WTC11 (cell line): ENCODE results near the gene TASL. TPM values are rescaled to one million over a fixed set of nuclear protein-coding genes. Genes with fewer than 3 reads are reported as not detected.
"Not testable (repeated sequence)": the region's sequence is repeated elsewhere in the genome, so short reads cannot be mapped to it uniquely, and the experiment has no call there.

Experiments
- ATAC-seq: fragments of 200-7000 bp; cut with Tn5 transposase; 2 replicates; pipeline ENCODE4 v1.10.0; 2021; ENCODE audit warnings: mild to moderate bottlenecking, moderate library complexity
- CTCF ChIA-PET: fragments of 300-600 bp; sonication (Branson Sonifier 250); formaldehyde crosslinking; loops from one replicate; lab custom pipeline; 2021; ENCODE audit warnings: antibody characterized with exemption; lab: Charles Lee
- POLR2A ChIA-PET: fragments of 350-600 bp; sonication (Branson Sonifier 250); formaldehyde crosslinking; loops from one replicate; lab custom pipeline; 2021; ENCODE audit warnings: antibody characterized with exemption; lab: Charles Lee
- DNase-seq: peaks from one replicate; pipeline ENCODE4 v3.0.0; 2021; ENCODE audit warnings: low spot score
- H3K27ac Mint-ChIP-seq: 2 replicates; pipeline ENCODE4 v1.8.0; 2021; ENCODE audit warnings: mixed read lengths
- H3K27me3 Mint-ChIP-seq: 2 replicates; pipeline ENCODE4 v1.8.0; 2021; ENCODE audit warnings: low read depth, mild to moderate bottlenecking, moderate library complexity, mixed read lengths
- H3K36me3 Mint-ChIP-seq: 2 replicates; pipeline ENCODE4 v1.8.0; 2021; ENCODE audit warnings: mixed read lengths
- H3K4me1 Mint-ChIP-seq: 2 replicates; pipeline ENCODE4 v1.8.0; 2022; ENCODE audit warnings: mixed read lengths
- H3K4me3 Mint-ChIP-seq: 2 replicates; pipeline ENCODE4 v1.8.0; 2021; ENCODE audit warnings: mild to moderate bottlenecking, moderate library complexity, mixed read lengths
- H3K9me3 Mint-ChIP-seq: 2 replicates; pipeline ENCODE4 v1.8.0; 2021; ENCODE audit warnings: mixed read lengths
- AR ChIP-seq: fragments of 250-450 bp; sonication (Bioruptor Pico); IDR thresholded peaks from 2 replicates; pipeline ENCODE4 v1.9.0; 2021; ENCODE audit warnings: mild to moderate bottlenecking
- ATF2 ChIP-seq: sonication (generic); formaldehyde crosslinking; IDR thresholded peaks from 2 replicates; pipeline ENCODE4 v1.8.1; 2022; ENCODE audit warnings: low read depth, missing genetic modification reagents, borderline replicate concordance
- FOXJ3 ChIP-seq: sonication (generic); formaldehyde crosslinking; IDR thresholded peaks from 2 replicates; pipeline ENCODE4 v1.9.0; 2021; ENCODE audit warnings: missing genetic modification reagents, mild to moderate bottlenecking, borderline replicate concordance
- GTF2I ChIP-seq: fragments of 250-450 bp; sonication (Bioruptor Pico); conservative IDR thresholded peaks from 2 replicates; pipeline ENCODE4 v1.4.0; 2021; ENCODE audit warnings: mild to moderate bottlenecking
- HMGA2 ChIP-seq: fragments of 250-450 bp; sonication (Bioruptor Pico); IDR thresholded peaks from 2 replicates; pipeline ENCODE4 v1.4.0; 2021; ENCODE audit warnings: mild to moderate bottlenecking, moderate library complexity
- JAZF1 ChIP-seq: fragments of 250-450 bp; sonication (Bioruptor Pico); IDR thresholded peaks from 2 replicates; pipeline ENCODE4 v1.9.0; 2021; ENCODE audit warnings: moderate library complexity, mild to moderate bottlenecking, inconsistent platforms
- JUN ChIP-seq: sonication (generic); formaldehyde crosslinking; IDR thresholded peaks from 2 replicates; pipeline ENCODE4 v1.8.0; 2023; ENCODE audit warnings: mild to moderate bottlenecking, missing genetic modification reagents
- MXD4 ChIP-seq: fragments of 250-450 bp; sonication (Bioruptor Pico); IDR thresholded peaks from 2 replicates; pipeline ENCODE4 v1.8.0; 2021; ENCODE audit warnings: mild to moderate bottlenecking, moderate library complexity, borderline replicate concordance
- NFE2L1 ChIP-seq: sonication (generic); formaldehyde crosslinking; IDR thresholded peaks from 2 replicates; pipeline ENCODE4 v1.8.1; 2023; ENCODE audit warnings: missing genetic modification reagents
- NFYB ChIP-seq: sonication (generic); formaldehyde crosslinking; conservative IDR thresholded peaks from 2 replicates; pipeline ENCODE4 v1.8.0; 2022; ENCODE audit warnings: low read depth, missing genetic modification reagents
- OVOL2 ChIP-seq: fragments of 250-450 bp; sonication (Bioruptor Pico); IDR thresholded peaks from 2 replicates; pipeline ENCODE4 v1.9.0; 2021; ENCODE audit warnings: mild to moderate bottlenecking, borderline replicate concordance
- PRDM15 ChIP-seq: sonication (generic); formaldehyde crosslinking; IDR thresholded peaks from 2 replicates; pipeline ENCODE4 v1.8.0; 2022; ENCODE audit warnings: missing genetic modification reagents
- RORB ChIP-seq: fragments of 250-450 bp; sonication (Bioruptor Pico); IDR thresholded peaks from 2 replicates; pipeline ENCODE4 v1.9.0; 2021; ENCODE audit warnings: mild to moderate bottlenecking
- SMAD3 ChIP-seq: sonication (generic); formaldehyde crosslinking; IDR thresholded peaks from 2 replicates; pipeline ENCODE4 v1.8.0; 2022; ENCODE audit warnings: missing genetic modification reagents, mild to moderate bottlenecking, borderline replicate concordance
- SP1 ChIP-seq: sonication (generic); formaldehyde crosslinking; conservative IDR thresholded peaks from 2 replicates; pipeline ENCODE4 v1.8.1; 2022; ENCODE audit warnings: missing genetic modification reagents
- TCF7 ChIP-seq: sonication (generic); formaldehyde crosslinking; IDR thresholded peaks from 2 replicates; pipeline ENCODE4 v1.8.0; 2022; ENCODE audit warnings: mild to moderate bottlenecking, low read depth, missing genetic modification reagents, moderate library complexity
- TEAD1 ChIP-seq: sonication (generic); formaldehyde crosslinking; IDR thresholded peaks from 2 replicates; pipeline ENCODE4 v1.8.0; 2022; ENCODE audit warnings: mild to moderate bottlenecking, missing genetic modification reagents
- ZBTB21 ChIP-seq: sonication (generic); formaldehyde crosslinking; IDR thresholded peaks from 2 replicates; pipeline ENCODE4 v1.8.1; 2023; ENCODE audit warnings: mild to moderate bottlenecking, missing genetic modification reagents, borderline replicate concordance
- ZNF232 ChIP-seq: sonication (generic); formaldehyde crosslinking; IDR thresholded peaks from 2 replicates; pipeline ENCODE4 v1.8.0; 2022; ENCODE audit warnings: mild to moderate bottlenecking, missing genetic modification reagents
- ZNF416 ChIP-seq: fragments of 250-450 bp; sonication (Bioruptor Pico); IDR thresholded peaks from 2 replicates; pipeline ENCODE4 v1.9.0; 2021; ENCODE audit warnings: mild to moderate bottlenecking, inconsistent platforms
- ZNF423 ChIP-seq: fragments of 250-450 bp; sonication (Bioruptor Pico); IDR thresholded peaks from 2 replicates; pipeline ENCODE4 v2.1.2; 2022; ENCODE audit warnings: mild to moderate bottlenecking, moderate library complexity
- ZNF425 ChIP-seq: fragments of 250-450 bp; sonication (Bioruptor Pico); conservative IDR thresholded peaks from 2 replicates; pipeline ENCODE4 v1.9.0; 2021; ENCODE audit warnings: mild to moderate bottlenecking
- ZNF671 ChIP-seq: fragments of 250-450 bp; sonication (Bioruptor Pico); IDR thresholded peaks from 2 replicates; pipeline ENCODE4 v1.8.0; 2021; ENCODE audit warnings: mild to moderate bottlenecking
- total RNA-seq: library from RNA; stranded (reverse); gene quantifications from 3 replicates; pipeline ENCODE4 v1.2.3, GENCODE V29; 2021

The TASL gene
- total RNA-seq, 1 experiment from 2014 or later = not detected

GRCh38 chrX:30570505-30570904 is 7.1 kb downstream of the TASL start (continued):
- TF ChIP-seq AR (CRISPR knock-in tag) (no peak), ZNF425 (CRISPR knock-in tag) (no peak), TCF7 (CRISPR knock-in tag) (no peak)

- ATAC-seq (no peak), DNase-seq (no peak)
- Mint-ChIP-seq H3K9me3 (no peaks in the 10 kb centered on the region), H3K4me1 (no peaks in the 10 kb centered on the region), H3K36me3 (no peaks in the 10 kb centered on the region), H3K27me3 (no peaks in the 10 kb centered on the region), H3K4me3 (no peak overlapping the region), H3K27ac (no peak overlapping the region)
- CTCF ChIA-PET = no interaction called here
- POLR2A ChIA-PET = no interaction called here
- TF ChIP-seq PRDM15 (CRISPR knock-in tag) (no peak), GTF2I (CRISPR knock-in tag) (no peak), MXD4 (CRISPR knock-in tag) (no peak), ZNF671 (no peak), NFYB (CRISPR knock-in tag) (no peak), JUN (CRISPR knock-in tag) (no peak), SP1 (CRISPR knock-in tag) (no peak), ZNF416 (CRISPR knock-in tag) (no peak), NFE2L1 (CRISPR knock-in tag) (no peak), ZBTB21 (CRISPR knock-in tag) (no peak), ZNF423 (CRISPR knock-in tag) (no peak)
Measured at GRCh38 chrX:30568136-30568535, 9.4 kb downstream of the TASL start.

- not testable (repeated sequence) for H3K4me1 Mint-ChIP-seq, DNase-seq
Measured at GRCh38 chrX:30563070-30563469, 14.5 kb downstream of the TASL start.

GRCh38 chrX:30561191-30561590 is 16.4 kb downstream of the TASL start:
- Mint-ChIP-seq H3K36me3 (no peaks in the 10 kb centered on the region), H3K4me1 (no peaks in the 10 kb centered on the region), H3K4me3 (no peak overlapping the region), H3K27me3 (no peaks in the 10 kb centered on the region), H3K9me3 (no peaks in the 10 kb centered on the region), H3K27ac (no peak overlapping the region)
- POLR2A ChIA-PET = no interaction called here
- CTCF ChIA-PET = no interaction called here
- no peak for ATAC-seq
- no peak for DNase-seq
- TF ChIP-seq NFYB (CRISPR knock-in tag) (no peak), TEAD1 (CRISPR knock-in tag) (no peak), SMAD3 (CRISPR knock-in tag) (no peak), JAZF1 (no peak), RORB (no peak), ZNF232 (CRISPR knock-in tag) (no peak), ATF2 (no peak), HMGA2 (CRISPR knock-in tag) (no peak), OVOL2 (CRISPR knock-in tag) (no peak), FOXJ3 (CRISPR knock-in tag) (no peak)

More at GRCh38 chrX:30563070-30563469, 14.5 kb downstream of the TASL start:
- CTCF ChIA-PET, H3K9me3 Mint-ChIP-seq, POLR2A ChIA-PET, H3K4me3 Mint-ChIP-seq, H3K27ac Mint-ChIP-seq, H3K36me3 Mint-ChIP-seq, ATAC-seq, H3K27me3 Mint-ChIP-seq: not testable (repeated sequence)
